Muscle of back (tissue), 13 donors: ENCODE data around the gene IFNE. TPM values are rescaled to one million over a fixed set of nuclear protein-coding genes. Genes with fewer than 3 reads are reported as not detected.

Experiments
- DNase-seq, 3 donors: peaks; one replicate each; pipeline versions ENCODE4 v3.0.0 to v3.0.0-alpha.2; 2013
- long read RNA-seq, 9 donors: transcript quantifications; one replicate each; lab custom pipeline, GENCODE V29; 2026
- polyA plus RNA-seq, 10 donors: library from polyadenylated mRNA; unstranded; fragments of 120-200 nt; gene quantifications; one replicate each; pipeline ENCODE4 v1.2.1, GENCODE V29; 2013; ENCODE audit not compliant: insufficient read length in 10 of 10

The IFNE gene
- not detected for polyA plus RNA-seq
- long read RNA-seq, donor 1, result 0 reads
- long read RNA-seq, donor 2, result 0 reads
- long read RNA-seq, donor 3, result 0 reads
- long read RNA-seq, donor 4, result 0 reads
- long read RNA-seq, donor 5, result 0 reads
- long read RNA-seq, donor 6, result 0 reads
- long read RNA-seq, donor 7, result 0 reads
- long read RNA-seq, donor 8, result 0 reads
- long read RNA-seq, donor 9, result 0 reads

- DNase-seq, result no peak
Measured at GRCh38 chr9:21482213-21482612, at the start of gene IFNE. IFNE (minus strand) TSS chr9:21482313; CDS start chr9:21481694, 619 bp downstream.

- DNase-seq, result no peak
Measured at GRCh38 chr9:21528123-21528808, 46.2 kb upstream of the IFNE start.

DNA sequence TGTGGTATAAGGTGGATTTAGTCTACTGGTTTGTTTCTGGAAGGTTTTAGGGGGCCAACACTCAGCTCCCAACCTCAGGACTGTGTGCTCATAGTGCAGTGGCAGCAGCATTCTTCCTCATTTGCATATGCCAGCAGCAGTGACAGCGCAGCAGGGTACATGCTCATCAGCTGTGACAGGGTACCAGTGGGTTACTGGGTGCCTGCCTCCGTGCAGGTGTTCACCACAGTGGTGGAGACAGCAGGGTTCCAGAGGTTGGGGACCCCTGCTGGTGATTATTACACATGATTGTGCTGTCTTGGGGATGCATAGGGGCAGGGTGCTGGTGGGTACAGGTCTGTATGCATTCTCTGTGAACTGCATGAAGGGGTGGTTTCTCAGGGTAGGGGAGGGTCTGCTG, 45.5 kb upstream of the IFNE start:
- DNase-seq, result no peak

DNA sequence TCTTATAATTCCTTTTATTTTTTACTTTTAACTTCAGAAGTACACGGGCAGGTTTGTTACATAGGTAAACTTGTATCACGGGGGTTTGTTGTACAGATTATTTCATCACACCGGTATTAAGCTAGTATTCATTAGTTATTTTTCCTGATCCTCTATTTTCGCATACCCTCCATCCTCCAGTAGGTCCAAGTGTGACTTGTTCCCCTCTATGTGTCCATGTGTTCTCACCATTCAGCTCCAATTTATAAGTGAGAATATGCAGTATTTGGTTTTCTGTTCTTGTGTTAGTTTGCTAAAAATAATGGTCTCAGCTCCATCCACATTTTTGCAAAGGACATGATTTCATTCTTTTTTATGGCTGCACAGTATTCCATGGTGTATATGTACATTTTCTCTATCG, 43.1 kb upstream of the IFNE start:
- DNase-seq, result no peak

GRCh38 chr9:21524099-21524830, 42.2 kb upstream of the IFNE start:
- no peak for DNase-seq

DNA sequence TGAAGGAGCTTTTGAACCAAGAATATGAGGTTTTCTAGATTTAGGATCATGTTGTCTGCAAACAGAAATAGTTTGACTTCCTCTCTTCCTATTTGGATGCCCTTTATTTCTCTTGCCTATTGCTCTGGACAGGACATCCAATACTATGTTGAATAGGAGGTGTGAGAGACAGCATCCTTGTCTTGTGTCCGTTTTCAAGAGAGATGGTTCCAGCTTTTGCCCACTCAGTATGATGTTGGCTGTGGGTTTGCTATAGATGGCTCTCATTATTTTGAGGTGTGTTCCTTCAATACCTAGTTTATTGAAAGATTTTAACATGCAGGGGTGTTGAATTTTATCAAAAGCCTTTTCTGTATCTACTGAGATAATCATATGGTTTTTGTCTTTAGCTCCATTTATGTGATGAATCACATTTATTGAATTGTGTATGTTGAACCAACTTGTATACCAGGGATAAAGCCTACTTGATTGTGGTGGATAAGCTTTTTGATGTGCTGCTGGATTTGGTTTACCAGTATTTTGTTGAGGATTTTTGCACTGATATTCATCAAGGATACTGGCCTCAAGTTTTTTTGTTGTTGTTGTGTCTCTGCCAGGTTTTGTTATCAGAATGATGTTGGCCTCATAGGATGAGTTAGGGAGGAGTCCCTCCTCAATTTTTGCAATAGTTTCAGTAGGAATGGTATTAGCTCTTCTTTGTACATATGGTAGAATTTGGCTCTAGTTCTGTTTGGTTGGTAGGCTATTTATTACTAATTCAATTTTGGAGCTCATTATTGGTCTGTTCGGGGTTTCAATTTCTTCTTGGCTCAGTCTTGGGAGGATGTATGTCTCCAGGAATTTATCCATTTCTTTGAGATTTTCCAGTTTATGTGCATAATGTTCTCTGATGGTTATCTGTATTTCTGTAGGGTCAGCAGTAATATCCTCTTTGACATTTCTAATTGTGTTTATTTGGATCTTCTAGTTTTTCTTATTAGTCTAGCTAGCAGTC, 41.2 kb upstream of the IFNE start:
- DNase-seq, result no peak

DNA sequence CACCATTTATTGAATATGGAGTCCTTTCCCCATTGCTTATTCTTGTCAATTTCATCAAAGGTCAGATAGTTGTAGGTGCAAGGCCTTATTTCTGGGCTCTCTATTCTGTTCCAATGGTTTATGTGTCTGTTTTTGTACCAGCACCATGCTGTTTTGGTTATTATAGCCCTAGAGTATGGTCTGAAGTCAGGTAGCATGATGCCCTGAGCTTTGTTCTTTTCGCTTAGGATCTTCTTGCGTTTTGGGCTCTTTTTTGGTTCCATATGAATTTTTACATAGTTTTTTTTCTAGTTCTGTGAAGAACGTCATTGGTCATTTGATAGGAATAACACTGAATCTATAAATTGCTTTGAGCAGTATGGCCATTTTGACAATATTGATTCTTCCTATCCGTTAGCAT, 40.2 kb upstream of the IFNE start:
- no peak for DNase-seq

- no peak for DNase-seq
Measured at GRCh38 chr9:21521448-21521847, 39.3 kb upstream of the IFNE start.

- no peak for DNase-seq
Measured at GRCh38 chr9:21520501-21521228, 38.6 kb upstream of the IFNE start.

- DNase-seq, result no peak
Measured at GRCh38 chr9:21519855-21520434, 37.8 kb upstream of the IFNE start.

DNA sequence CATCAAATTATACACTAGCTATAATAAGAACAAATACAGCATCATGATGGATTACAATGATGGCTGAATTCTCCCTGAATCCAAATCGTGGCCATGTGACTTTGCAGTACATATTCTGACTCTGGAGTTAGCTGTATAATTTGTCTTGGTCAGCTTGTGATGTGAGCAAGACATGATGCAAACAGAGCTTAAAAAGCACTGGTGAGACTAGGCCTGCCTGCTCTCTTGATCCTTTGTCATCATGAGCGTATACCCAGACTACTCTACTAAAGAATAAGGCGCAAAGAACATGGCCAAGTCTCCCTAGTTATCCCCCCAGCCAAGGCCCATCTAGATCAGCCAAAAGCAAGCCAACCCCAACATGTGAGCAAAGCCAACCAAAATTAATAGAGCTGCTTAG, 34.7 kb upstream of the IFNE start:
- DNase-seq, result no peak

DNA sequence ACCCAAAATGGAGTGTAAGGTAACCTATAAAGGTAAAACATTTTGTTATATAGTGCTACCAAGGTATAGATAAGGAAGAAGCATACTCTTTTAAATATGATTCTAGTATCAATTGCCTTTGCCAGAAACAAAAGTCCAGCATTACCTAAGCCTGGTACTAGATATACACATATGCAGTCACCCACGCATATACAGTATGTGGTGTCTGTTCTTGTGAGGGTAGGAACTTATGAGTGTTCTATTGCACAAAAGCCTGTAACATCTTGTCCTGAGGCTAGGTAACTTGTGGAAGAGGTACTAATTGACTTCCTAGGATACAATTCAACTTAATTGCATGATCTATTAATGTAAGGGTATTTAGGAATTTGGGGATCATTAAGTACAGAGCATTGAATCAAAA, 31.3 kb upstream of the IFNE start:
- DNase-seq, result no peak

- no peak for DNase-seq
Measured at GRCh38 chr9:21510806-21511205, 28.7 kb upstream of the IFNE start.

DNA sequence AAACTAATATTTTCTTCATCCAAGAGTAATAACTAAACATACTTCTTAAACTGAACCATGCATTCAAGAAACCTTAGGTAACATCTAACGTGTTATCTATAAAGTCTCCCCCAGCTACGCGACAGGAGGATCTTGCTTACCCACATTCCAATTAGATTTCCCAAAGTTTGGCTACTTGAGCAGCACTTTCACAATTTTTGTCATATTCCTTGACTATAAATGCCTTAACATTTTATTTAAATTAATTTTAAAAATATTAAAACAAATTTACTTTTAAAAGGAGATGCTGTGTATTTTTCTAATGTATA, 25.3 kb upstream of the IFNE start:
- DNase-seq, result no peak

GRCh38 chr9:21506626-21507482, 24.7 kb upstream of the IFNE start:
- peak in 1 of 3 donors; percentile 88 for DNase-seq

- DNase-seq, result no peak
Measured at GRCh38 chr9:21505425-21506179, 23.5 kb upstream of the IFNE start.

- no peak for DNase-seq
Measured at GRCh38 chr9:21504894-21505293, 22.8 kb upstream of the IFNE start.

DNA sequence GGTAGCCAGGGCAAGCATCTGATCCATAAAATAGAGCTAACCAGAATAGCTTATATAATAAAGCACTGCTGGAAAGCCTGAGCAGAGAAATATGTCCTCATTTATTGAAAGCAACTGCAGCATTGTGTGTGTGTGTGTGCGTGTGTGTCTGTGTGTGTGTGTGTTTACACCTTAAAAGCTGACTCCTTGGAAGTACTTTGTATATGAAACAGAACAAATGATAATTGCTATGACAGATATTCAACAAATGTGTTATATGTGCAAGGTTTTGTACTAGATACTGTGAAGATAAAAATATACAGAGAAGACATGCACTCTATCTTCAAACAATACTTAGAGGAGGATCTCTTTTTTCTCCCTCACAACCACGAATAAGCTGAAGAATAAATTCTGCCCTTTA, 22.0 kb upstream of the IFNE start:
- DNase-seq, result no peak

DNA sequence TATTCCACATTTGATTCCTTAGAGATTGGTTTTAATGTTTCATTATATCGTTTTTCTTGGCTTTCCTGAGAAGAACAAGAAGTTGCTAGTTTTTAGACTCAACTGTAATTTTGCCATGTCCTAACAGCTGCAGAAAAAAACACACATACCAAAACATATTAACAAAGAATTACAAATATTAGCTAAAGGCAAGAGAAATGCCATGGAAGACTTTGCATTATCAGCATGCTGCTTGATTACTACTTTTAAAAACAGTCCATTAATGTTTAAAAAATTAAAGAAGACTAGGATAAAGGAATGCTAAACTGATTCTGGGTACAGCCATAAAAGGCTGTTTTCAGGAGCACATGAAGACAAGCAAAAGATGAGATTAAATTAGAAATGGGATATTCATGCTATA, 20.5 kb upstream of the IFNE start:
- no peak for DNase-seq
